SK-N-MC (cell line): ENCODE measurements around the gene NCF4.

ENCODE experiments used
- EZH2 ChIP-seq: fragments of 200-600 bp; sonication (generic); IDR thresholded peaks from one replicate; pipeline ENCODE4 v1.6.1; 2017; ENCODE audit warnings: antibody characterized with exemption
- FOXP2 ChIP-seq: optimal IDR thresholded peaks from 2 replicates; pipeline ENCODE3; 2011; ENCODE audit warnings: mild to moderate bottlenecking, moderate library complexity; ENCODE audit not compliant: insufficient read depth; ENCODE audit errors: extremely low read length, control extremely low read depth
- POLR2AphosphoS5 ChIP-seq: IDR thresholded peaks from 2 replicates; pipeline ENCODE4 v1.6.1; 2012; ENCODE audit warnings: mild to moderate bottlenecking, low read depth, low read length, borderline replicate concordance

DNA sequence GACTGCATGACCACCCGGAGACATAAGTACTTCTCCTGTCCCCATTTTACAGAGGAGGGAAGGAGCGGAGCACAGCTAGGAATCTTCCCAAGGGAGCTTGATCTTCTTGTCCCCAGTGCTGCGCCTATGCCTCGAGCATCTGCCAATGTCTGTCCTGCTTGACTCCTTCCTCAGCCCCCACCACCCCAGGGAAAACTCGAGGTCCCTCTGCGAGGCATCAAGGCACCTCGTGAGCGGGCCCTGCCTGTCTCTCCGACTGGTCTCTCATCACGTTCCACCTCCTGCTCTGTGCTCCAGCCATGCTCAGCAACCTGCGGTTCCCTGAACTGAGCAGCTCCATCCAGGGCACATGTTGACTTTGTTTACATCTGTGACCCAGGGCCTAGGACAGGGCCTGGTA lies 2.5 kb downstream of the NCF4 start:
- TF ChIP-seq EZH2, result no peak
- TF ChIP-seq POLR2AphosphoS5, result no peak
- TF ChIP-seq FOXP2, result no peak
